PFSK-1 (cell line): ENCODE data around the gene NDUFA7.

Experiments used
- POLR2AphosphoS5 ChIP-seq: IDR thresholded peaks from 2 replicates; pipeline ENCODE4 v1.6.1; 2012; ENCODE audit warnings: low read depth, mild to moderate bottlenecking, control low read depth, low read length, moderate library complexity
- REST ChIP-seq, 2 experiments: IDR thresholded peaks; 2 replicates each; pipeline versions ENCODE4 v1.6.1 to v1.8.0; 2011 to 2012; ENCODE audit warnings: low read depth in 2 of 2, low read length in 2 of 2, control low read depth in 1 of 2, inconsistent platforms in 1 of 2, mild to moderate bottlenecking in 1 of 2, moderate library complexity in 1 of 2; ENCODE audit not compliant: insufficient read depth in 1 of 2
- TAF1 ChIP-seq: IDR thresholded peaks from 2 replicates; pipeline ENCODE4 v1.6.1; 2012; ENCODE audit warnings: low read length, control low read depth, borderline replicate concordance; ENCODE audit not compliant: insufficient read depth

DNA sequence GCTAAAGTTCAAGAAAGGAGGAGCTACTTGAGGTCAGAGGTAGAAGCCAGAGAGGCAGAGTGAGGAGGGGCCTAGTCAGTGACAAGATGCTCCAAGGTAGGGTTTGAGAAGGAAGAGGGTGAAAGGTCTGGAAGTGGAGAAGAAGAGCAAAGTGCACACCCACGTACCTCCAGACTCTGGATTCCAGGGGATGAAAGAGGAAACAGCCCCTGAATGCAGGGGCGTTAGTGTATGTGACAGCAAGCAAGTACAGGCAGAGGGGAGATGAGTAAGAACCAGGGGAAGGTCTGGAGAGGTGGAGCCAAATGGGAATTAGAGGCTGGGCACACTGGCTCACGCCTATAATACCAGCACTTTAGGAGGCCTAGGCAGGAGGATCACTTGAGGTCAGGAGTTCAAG, 8.8 kb upstream of the NDUFA7 start:
- TF ChIP-seq REST (IDR thresholded peaks at IDR 0.05; ENCODE audit: insufficient read depth in 1 of 2, low read depth in 2 of 2, low read length in 2 of 2), result no peak
- TF ChIP-seq POLR2AphosphoS5, result no peak
- TF ChIP-seq TAF1, result no peak
